Type B pancreatic cell (in vitro differentiated cells): ENCODE data around the gene ZFP36L1. TPM values are rescaled to one million over a fixed set of nuclear protein-coding genes. Genes with fewer than 3 reads are reported as not detected.
A peak's percentile ranks its signal among the peaks of the same experiment; 100 is the strongest.

ENCODE experiments used
- DNase-seq: peaks from one replicate; pipeline ENCODE4 v3.0.0; 2021; ENCODE audit warnings: mixed read lengths; ENCODE audit not compliant: unreplicated experiment; ENCODE audit errors: extremely low spot score
- H3K27ac Mint-ChIP-seq: 2 replicates; pipeline ENCODE4 v1.8.0; 2021; ENCODE audit warnings: mild to moderate bottlenecking, mixed read lengths
- H3K27me3 Mint-ChIP-seq: 2 replicates; pipeline ENCODE4 v1.8.0; 2021; ENCODE audit warnings: mixed read lengths
- H3K36me3 Mint-ChIP-seq: 2 replicates; pipeline ENCODE4 v1.8.0; 2021; ENCODE audit warnings: mixed read lengths
- H3K4me1 Mint-ChIP-seq: one replicate; pipeline ENCODE4 v1.8.0; 2021; ENCODE audit warnings: mixed read lengths; ENCODE audit not compliant: unreplicated experiment
- H3K4me3 Mint-ChIP-seq: 2 replicates; pipeline ENCODE4 v1.8.0; 2021; ENCODE audit warnings: mild to moderate bottlenecking, mixed read lengths
- H3K9me3 Mint-ChIP-seq: 2 replicates; pipeline ENCODE4 v1.8.0; 2021; ENCODE audit warnings: mixed read lengths
- CTCF ChIP-seq: fragments of 200-600 bp; sonication (generic); conservative IDR thresholded peaks from 2 replicates; pipeline ENCODE4 v1.5.0; 2021; ENCODE audit warnings: antibody characterized with exemption, mild to moderate bottlenecking
- total RNA-seq: library from RNA; stranded (reverse); gene quantifications from 2 replicates; pipeline ENCODE4 v1.2.1, GENCODE V29; 2021; ENCODE audit warnings: low replicate concordance

Gene ZFP36L1
- total RNA-seq, 1 donor from 2014 or later = 457 TPM

GRCh38 chr14:68755016-68755353, 37.9 kb downstream of the ZFP36L1 start:
- Mint-ChIP-seq H3K36me3 (no peaks in the 10 kb centered on the region), H3K4me1 (peaks cover 31% of the 10 kb centered on the region), H3K4me3 (no peak overlapping the region), H3K27ac (no peak overlapping the region), H3K9me3 (peaks cover 4% of the 10 kb centered on the region), H3K27me3 (no peaks in the 10 kb centered on the region)
- DNase-seq = no peak
- no peak for TF ChIP-seq CTCF

- no peak overlapping the region for H3K27ac Mint-ChIP-seq
- peaks cover 4% of the 10 kb centered on the region for H3K9me3 Mint-ChIP-seq
- no peak overlapping the region for H3K4me3 Mint-ChIP-seq
- DNase-seq = no peak
- no peaks in the 10 kb centered on the region for H3K27me3 Mint-ChIP-seq
- peaks cover 25% of the 10 kb centered on the region for H3K4me1 Mint-ChIP-seq
- no peaks in the 10 kb centered on the region for H3K36me3 Mint-ChIP-seq
- TF ChIP-seq CTCF = no peak
Observed at GRCh38 chr14:68753690-68754089, 39.2 kb downstream of the ZFP36L1 start.

- H3K27me3 Mint-ChIP-seq = no peaks in the 10 kb centered on the region
- peaks cover 28% of the 10 kb centered on the region for H3K4me1 Mint-ChIP-seq
- peaks cover 4% of the 10 kb centered on the region for H3K9me3 Mint-ChIP-seq
- H3K4me3 Mint-ChIP-seq = no peak overlapping the region
- no peak for DNase-seq
- no peak overlapping the region for H3K27ac Mint-ChIP-seq
- H3K36me3 Mint-ChIP-seq = no peaks in the 10 kb centered on the region
- no peak for TF ChIP-seq CTCF
Observed at GRCh38 chr14:68752271-68753006, 40.4 kb downstream of the ZFP36L1 start.

GRCh38 chr14:68749487-68750475, 43.1 kb downstream of the ZFP36L1 start:
- Mint-ChIP-seq H3K9me3 (no peaks in the 10 kb centered on the region), H3K4me1 (peaks cover 26% of the 10 kb centered on the region), H3K36me3 (no peaks in the 10 kb centered on the region), H3K27me3 (no peaks in the 10 kb centered on the region), H3K4me3 (peak overlapping the region; percentile 26), H3K27ac (peak overlapping the region; percentile 81)
- no peak for TF ChIP-seq CTCF
- no peak for DNase-seq

- Mint-ChIP-seq H3K27me3 (no peaks in the 10 kb centered on the region), H3K27ac (peak overlapping the region; percentile 67), H3K4me1 (peaks cover 28% of the 10 kb centered on the region), H3K9me3 (no peaks in the 10 kb centered on the region), H3K4me3 (no peak overlapping the region), H3K36me3 (no peaks in the 10 kb centered on the region)
- no peak for DNase-seq
- TF ChIP-seq CTCF = no peak
Observed at GRCh38 chr14:68748691-68749090, 44.2 kb downstream of the ZFP36L1 start.
